IPS-11a (cell line): Measurements from ENCODE around the gene XPO5.
"Not testable (repeated sequence)": the region's sequence is repeated elsewhere in the genome, so short reads cannot be mapped to it uniquely, and the experiment has no call there.

ENCODE experiments used
- H3K4me3 ChIP-seq: one replicate; pipeline ENCODE4 v1.5.1; 2013; ENCODE audit warnings: low read depth, low read length, control low read depth

The XPO5 gene

DNA sequence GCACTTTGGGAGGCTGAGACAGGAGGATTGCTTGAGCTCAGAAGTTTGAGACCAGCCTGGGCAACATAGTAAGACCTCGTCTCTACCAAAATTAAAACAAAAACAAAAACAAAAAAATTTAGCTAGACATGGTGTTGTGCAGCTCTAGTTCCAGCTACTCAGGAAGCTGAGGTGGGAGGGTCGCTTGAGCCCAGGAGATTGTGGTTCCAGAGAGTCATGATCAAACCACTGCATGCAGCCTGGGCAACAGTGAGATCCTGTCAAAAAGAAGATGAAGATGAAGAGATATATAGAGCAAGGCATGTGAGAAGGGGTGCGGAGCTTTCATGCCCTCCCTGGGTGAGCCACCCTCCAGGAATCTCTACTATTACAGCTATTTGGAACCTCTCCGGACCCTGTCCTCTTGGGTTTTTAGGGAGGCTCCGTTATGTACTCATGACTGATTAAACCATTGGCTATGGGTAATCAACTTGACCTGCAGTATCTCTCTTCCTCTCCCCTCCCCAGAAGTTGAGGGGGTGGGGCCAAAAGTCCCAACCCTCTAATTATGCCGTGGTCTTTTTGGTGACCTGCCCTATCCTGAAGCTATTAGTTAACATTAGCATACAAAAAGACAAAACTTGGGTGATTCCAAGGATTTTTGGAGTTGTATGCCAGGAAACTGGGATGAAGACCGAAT lies 9.2 kb upstream of the XPO5 start:
- H3K4me3 ChIP-seq, result no peak overlapping the region

- no peak overlapping the region for H3K4me3 ChIP-seq
Observed at GRCh38 chr6:43582911-43583310, 7.1 kb upstream of the XPO5 start.

DNA sequence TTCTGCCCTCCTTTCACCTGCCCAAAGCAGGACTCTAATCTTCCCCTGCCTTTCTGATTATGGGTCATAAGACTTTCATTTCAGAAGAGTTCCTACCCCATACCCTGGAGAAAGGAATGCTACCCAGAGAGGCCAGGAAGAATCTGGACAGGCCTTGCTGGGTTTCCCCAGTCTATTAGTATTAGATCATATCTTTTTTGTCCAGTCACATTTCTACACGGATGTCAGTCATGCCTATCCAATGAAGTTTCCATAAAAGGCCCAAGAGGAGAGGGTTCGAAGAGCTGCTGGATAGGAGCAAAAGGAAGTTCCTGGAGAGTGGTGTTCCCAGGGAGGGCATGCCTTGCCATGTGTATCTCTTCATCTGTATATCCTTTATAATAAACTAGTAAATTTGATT lies 3.3 kb upstream of the XPO5 start:
- no peak overlapping the region for H3K4me3 ChIP-seq

DNA sequence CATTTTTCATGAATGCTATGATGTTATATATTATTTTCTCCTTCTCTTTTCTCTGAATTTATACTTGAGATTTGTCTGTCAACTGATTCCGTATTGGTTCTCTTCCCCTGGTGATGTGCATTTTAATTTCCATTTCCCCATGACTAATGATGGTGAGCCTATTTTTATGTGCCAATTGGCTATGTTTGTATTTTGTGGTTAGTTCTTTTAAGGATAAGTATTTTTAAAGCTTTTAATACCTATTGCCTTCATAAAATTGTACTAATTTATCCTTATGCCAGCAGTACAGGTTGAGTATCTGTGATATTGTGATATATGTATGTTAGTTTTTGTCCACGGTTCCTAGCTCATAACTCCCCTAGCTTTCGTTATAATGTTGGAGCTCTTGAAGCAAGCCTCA lies 2.9 kb upstream of the XPO5 start:
- no peak overlapping the region for H3K4me3 ChIP-seq

- H3K4me3 ChIP-seq, result peak overlapping the region; percentile 98
Observed at GRCh38 chr6:43575105-43575771, 600 bp downstream of the XPO5 start.

GRCh38 chr6:43572015-43572414 lies 3.8 kb downstream of the XPO5 start:
- no peak overlapping the region for H3K4me3 ChIP-seq

GRCh38 chr6:43570876-43571441 lies 4.9 kb downstream of the XPO5 start:
- no peak overlapping the region for H3K4me3 ChIP-seq

GRCh38 chr6:43559328-43559727 lies 16.5 kb downstream of the XPO5 start:
- no peak overlapping the region for H3K4me3 ChIP-seq

- not testable (repeated sequence) for H3K4me3 ChIP-seq
Observed at GRCh38 chr6:43557620-43558019, 18.2 kb downstream of the XPO5 start.

GRCh38 chr6:43547222-43547621 lies 28.6 kb downstream of the XPO5 start:
- H3K4me3 ChIP-seq, result no peak overlapping the region

- no peak overlapping the region for H3K4me3 ChIP-seq
Observed at GRCh38 chr6:43544461-43544860, 31.4 kb downstream of the XPO5 start.

DNA sequence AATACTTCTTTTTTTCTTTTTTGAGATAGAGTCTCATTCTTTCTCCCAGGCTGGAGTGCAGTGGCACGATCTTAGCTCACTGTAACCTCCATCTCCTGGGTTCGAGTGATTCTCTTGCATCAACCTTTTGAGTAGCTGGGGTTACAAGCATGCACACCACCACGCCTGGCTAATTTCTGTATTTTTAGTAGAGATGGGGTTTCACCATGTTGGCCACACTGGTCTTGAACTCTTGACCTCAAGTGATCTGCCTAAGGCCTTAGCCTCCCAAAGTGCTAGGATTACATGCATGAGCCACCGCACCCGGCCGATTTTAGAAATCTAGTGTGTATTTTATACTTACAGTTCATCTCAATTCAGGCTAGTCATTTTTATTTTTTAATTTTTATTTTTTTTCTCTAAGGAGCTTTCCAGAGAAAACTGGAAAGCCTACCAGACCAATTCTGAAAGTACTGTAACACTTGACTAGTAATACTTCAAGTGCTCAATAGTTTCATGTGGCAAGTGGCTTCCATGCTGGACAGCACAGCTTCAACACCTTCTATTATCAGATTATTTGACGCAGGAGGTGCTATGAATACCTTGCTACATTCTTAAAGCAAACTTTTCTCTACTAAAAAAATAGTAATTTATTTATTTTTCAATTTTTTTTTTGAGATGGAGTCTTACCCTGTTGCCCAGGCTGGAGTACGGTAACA lies 33.9 kb downstream of the XPO5 start:
- no peak overlapping the region for H3K4me3 ChIP-seq

DNA sequence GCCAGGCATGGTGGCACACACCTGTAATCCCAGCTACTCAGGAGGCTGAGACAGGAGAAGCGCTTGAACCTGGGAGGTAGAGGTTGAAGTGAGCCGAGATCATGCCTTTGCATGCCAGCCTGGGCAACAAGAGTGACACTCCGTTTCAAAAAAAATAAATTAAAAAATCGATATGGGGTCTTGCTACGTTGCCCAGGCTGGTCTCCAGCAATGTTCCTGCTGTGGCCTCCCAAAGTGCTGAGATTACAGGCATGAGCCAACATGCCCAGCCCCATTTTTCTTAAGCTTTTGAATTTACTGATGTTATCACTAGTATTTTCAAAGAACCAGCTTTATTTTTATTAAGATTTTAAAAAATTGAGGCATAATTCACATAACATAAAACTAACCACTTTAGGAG lies 35.3 kb downstream of the XPO5 start:
- no peak overlapping the region for H3K4me3 ChIP-seq

DNA sequence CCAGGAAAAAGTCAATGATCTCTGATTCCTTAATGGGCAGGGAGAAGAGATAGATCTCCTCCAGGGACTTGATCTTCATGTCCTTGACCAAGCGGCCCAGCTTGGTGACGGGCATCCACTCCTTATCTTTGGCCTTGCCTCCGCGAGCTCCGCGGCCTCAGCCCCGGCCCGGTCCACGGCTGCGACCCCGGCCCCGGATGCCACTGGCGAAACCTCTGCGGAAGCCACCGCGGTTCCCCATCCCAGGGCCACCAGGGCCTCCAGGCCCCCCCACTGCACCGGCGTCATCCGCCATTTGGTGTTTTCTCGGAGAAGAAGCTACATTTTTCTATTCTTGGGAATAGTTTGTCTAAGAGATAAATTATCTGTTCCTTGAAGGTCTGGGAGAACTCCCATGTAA lies 36.4 kb downstream of the XPO5 start:
- H3K4me3 ChIP-seq, result not testable (repeated sequence)

DNA sequence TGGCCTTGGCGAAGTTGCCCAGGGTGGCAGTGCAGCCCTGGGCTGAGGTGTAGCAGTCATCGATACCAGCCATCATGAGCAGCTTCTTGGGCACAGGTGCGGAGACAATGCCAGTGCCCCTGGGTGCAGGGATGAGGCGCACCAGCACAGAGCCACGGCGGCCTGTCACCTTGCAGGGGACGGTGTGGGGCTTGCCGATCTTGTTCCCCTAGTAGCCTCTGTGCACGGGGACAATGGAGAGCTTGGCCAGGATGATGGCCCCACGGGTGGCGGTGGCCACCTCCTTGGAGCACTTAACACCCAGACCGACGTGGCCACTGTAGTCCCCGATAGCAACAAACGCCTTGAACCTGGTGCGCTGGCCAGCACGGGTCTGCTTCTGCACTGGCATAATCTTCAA lies 36.9 kb downstream of the XPO5 start:
- H3K4me3 ChIP-seq, result not testable (repeated sequence)

DNA sequence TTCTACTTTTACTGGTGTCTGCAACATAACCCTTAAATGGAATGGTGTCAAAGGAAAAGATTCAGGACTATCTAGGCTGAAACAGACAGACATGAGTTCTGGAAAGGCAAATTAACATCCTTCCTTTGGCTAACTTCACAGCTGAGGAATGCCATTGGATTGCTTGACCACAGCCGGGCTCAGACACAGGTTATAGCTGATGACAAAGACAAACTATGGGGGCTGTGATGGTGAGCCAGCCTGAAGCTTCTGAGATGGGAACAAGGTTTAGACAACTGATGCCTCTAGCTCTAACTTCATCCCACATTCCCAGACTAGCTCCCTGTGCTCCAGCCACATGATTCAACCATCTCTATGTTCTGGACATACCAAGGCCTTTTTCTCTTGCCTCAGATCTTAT lies 43.6 kb downstream of the XPO5 start:
- no peak overlapping the region for H3K4me3 ChIP-seq

DNA sequence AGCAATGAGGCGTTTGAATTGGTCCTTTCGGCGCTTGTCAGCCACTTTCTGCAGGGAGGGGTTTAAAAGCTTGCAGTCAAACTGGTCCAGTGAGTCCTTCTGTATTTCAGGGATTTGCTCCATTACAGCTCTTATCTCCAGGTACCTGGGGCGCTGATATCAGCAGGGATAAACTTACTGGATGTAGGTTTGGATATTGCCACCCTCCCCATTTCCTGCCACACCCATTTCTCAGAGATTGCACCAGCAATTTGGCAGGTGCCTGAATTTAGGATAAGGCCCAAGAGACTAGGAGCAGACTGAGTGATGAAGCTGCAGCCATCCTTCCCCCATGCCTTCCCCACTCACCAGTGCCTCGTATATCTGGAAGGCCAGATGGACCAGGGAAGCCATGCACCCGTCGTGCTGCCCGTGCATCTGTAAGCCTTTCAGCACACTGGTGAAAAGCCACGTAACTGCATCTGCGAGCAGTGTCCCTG lies 51.3 kb downstream of the XPO5 start:
- H3K4me3 ChIP-seq, result no peak overlapping the region

- H3K4me3 ChIP-seq, result no peak overlapping the region
Observed at GRCh38 chr6:43523284-43523683, 52.6 kb downstream of the XPO5 start.

DNA sequence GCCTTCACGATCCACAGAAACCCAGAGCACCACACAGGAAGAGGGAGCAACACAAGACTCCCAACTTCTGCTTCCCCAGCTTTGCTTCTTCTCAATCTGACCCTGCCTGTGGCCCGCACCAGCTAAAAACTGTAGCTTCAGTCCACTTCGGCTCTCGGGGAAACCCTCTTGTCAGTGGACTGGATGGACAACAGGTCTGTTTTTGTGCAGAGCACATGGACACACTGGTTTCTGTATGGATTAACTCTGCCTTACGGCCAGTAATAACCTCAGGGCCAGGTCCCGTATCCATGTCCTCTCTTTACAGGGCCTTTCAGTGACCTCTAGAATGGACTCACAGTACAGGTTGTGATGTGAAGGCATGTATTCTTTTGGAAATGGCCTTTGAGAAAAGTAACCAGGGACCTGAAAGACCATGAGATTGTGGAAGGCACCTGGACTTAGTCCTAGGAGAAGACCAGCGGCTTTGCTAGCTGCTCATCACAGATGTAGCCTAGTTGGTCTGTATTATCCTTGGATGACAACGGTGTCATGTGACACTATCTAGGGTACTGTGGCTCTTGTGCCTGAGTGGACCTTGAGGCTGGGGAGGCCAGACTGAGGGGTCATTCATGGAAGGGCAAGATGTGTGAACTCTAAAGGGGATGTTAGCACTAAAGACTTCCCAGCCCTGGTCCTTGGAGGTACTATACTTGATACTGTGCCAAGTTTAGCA lies 53.1 kb downstream of the XPO5 start:
- H3K4me3 ChIP-seq, result no peak overlapping the region

GRCh38 chr6:43521836-43522235 lies 54.0 kb downstream of the XPO5 start:
- no peak overlapping the region for H3K4me3 ChIP-seq

GRCh38 chr6:43520097-43520496 lies 55.7 kb downstream of the XPO5 start:
- no peak overlapping the region for H3K4me3 ChIP-seq
